Duodenal mucosa (tissue), 2 donors: Measurements from ENCODE around the gene RRAS2.
"Not testable (repeated sequence)": the region's sequence is repeated elsewhere in the genome, so short reads cannot be mapped to it uniquely, and the experiment has no call there.

ENCODE experiments used
- H3K27ac ChIP-seq: one replicate; pipeline ENCODE4 v1.7.0; 2013; ENCODE audit warnings: low read depth, low read length
- H3K27me3 ChIP-seq, 2 donors: one replicate each; pipeline ENCODE4 v1.7.0; 2013; ENCODE audit warnings: low read length in 2 of 2, control low read depth in 1 of 2; ENCODE audit not compliant: insufficient read depth in 2 of 2, control insufficient read depth in 1 of 2
- H3K36me3 ChIP-seq, 2 donors: one replicate each; pipeline ENCODE4 v1.7.0; 2013; ENCODE audit warnings: low read length in 2 of 2, control low read depth in 1 of 2; ENCODE audit not compliant: insufficient read depth in 2 of 2, control insufficient read depth in 1 of 2
- H3K4me1 ChIP-seq, 2 donors: one replicate each; pipeline ENCODE4 v1.7.0; 2013; ENCODE audit warnings: low read length in 2 of 2, control low read depth in 1 of 2; ENCODE audit not compliant: insufficient read depth in 2 of 2, control insufficient read depth in 1 of 2
- H3K4me3 ChIP-seq, 2 donors: one replicate each; pipeline ENCODE4 v1.7.0; 2013; ENCODE audit warnings: low read length in 2 of 2, low read depth in 1 of 2
- H3K9ac ChIP-seq, 2 donors: one replicate each; pipeline ENCODE4 v1.7.0; 2013; ENCODE audit warnings: low read length in 2 of 2, low read depth in 1 of 2
- H3K9me3 ChIP-seq, 2 donors: one replicate each; pipeline ENCODE4 v1.7.0; 2013; ENCODE audit warnings: low read length in 2 of 2, control low read depth in 1 of 2; ENCODE audit not compliant: control insufficient read depth in 1 of 2

The RRAS2 gene

DNA sequence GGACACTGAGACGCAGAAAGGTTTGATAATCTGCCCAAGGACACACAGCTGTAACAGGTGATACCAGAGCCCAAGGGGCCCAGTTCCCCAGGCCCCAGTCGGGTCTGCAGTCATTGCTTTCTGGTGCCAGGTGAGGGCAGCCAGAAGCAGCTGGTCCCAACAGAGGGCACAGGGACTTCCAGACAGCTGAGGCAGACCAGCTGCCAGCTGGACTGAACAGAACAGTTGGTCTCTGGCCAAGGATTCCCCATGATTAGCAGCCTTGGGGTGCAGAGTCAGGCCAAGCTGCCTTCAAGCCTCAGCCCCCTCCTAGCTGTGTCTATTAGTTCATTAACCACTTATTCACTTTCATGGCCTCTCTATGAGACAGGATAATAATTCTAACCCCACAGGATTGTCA, 105.6 kb downstream of the RRAS2 start:
- H3K4me3 ChIP-seq: no peak overlapping the region
- H3K9me3 ChIP-seq: no peaks in the 10 kb centered on the region
- H3K27me3 ChIP-seq: no peaks in the 10 kb centered on the region
- H3K36me3 ChIP-seq: peaks cover 6 to 23% of the 10 kb centered on the region in 2 donors
- no peak overlapping the region for H3K27ac ChIP-seq
- H3K4me1 ChIP-seq: peaks cover 8 to 25% of the 10 kb centered on the region in 2 donors
- H3K9ac ChIP-seq: no peak overlapping the region

DNA sequence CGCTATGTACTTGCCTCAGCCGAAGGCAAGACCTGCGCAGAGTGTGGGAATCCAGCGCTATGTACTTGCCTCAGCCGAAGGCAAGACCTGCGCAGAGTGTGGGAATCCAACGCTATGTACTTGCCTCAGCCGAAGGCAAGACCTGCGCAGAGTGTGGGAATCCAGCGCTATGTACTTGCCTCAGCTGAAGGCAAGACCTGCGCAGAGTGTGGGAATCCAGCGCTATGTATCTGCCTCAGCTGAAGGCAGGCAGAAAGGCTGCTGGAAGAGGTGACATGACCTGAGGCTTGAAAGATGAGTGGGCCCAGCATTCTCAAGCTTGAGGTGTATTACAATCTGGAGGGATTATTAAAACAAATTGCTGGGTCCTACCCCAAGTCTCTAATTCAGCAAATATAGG, 106.5 kb downstream of the RRAS2 start:
- H3K27ac ChIP-seq, H3K4me3 ChIP-seq, H3K9ac ChIP-seq, H3K27me3 ChIP-seq, H3K9me3 ChIP-seq: not testable (repeated sequence)
- Histone ChIP-seq H3K36me3 (peaks cover 6 to 19% of the 10 kb centered on the region in 2 donors), H3K4me1 (peaks cover 2 to 17% of the 10 kb centered on the region in 2 donors)

DNA sequence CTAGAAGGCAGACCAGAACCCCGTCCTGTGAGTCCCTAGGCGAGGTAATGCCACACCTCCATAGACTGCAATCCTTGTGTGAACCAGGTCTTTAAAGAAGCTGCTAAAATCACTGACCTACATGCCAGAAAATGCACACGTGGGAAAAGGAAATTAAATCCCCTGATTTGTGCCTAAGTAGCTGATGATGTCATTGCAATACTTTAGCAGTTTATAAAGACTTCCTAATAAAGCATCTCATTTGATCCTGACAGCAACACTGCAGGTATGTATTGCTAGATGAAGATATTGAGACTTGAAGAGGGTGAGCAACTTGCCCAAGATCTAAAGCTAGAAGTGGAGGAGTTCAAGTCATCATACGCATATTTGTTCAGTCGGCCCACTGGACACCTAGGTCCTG, 107.2 kb downstream of the RRAS2 start:
- Histone ChIP-seq H3K9me3 (no peaks in the 10 kb centered on the region), H3K27ac (no peak overlapping the region), H3K27me3 (no peaks in the 10 kb centered on the region), H3K4me1 (peaks cover 0 to 9% of the 10 kb centered on the region in 2 donors), H3K36me3 (peaks cover 6 to 17% of the 10 kb centered on the region in 2 donors), H3K4me3 (no peak overlapping the region), H3K9ac (no peak overlapping the region)

DNA sequence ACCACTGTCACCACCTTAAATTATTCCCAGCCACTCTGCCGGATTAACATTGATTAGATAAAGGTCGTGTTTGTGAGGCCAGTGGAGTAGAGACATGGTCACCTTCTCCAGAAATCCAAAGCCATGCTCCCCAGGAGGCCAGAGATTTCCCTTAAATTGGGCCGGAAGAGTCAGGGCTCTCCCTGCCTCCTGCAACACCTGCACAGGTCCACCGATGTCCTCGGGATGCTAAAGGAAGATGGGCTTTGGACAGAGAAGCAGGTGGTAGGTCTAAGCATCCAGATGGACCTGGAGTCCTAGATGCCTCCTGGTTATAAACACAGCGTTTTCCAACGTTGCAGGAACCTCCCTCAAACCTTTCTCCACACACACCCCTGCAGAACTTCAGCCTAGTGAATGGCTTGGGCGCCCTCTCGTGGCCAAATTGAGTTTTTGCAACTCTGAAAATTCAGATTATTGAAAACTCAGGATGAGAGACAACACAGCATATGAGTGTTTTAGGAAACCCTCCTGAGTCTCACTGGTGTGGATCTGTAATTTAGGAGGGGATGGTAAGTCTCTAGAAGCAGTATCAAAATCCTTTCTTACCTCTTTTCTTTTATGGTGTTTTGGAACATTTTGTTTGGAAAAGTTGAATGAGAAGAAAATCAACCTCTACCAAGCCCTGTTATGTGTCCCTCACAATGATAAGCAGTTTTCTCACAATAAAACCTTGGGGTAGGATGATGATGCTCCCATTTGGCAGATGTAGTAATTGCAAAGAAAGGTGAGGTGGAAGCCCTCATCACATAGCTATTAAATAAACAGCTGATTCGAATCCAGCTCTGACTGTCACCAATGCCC, 109.6 kb downstream of the RRAS2 start:
- Histone ChIP-seq H3K4me3 (no peak overlapping the region), H3K9ac (no peak overlapping the region), H3K27ac (no peak overlapping the region)

DNA sequence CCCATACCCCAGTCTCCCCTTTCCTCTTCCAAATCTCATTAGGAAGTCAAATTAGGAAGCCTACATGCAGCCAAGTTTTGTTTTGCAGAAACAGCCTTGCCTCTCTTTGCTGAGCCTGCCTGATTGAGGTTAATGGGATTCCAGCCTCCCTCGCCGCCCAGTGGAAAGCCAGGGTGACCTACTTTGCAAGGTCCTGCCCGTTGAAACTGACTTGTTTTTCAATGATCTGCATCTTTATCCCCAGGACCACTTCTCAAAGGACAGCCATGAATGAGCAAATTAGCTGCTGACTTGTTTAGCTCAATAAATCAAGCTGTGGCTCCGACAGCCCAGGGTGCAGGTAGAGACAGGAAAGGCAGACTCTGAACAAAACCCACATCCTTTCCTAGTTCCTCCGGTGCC, 110.4 kb downstream of the RRAS2 start:
- H3K36me3 ChIP-seq: peaks cover 0 to 8% of the 10 kb centered on the region in 2 donors
- H3K9ac ChIP-seq: no peak overlapping the region
- no peak overlapping the region for H3K27ac ChIP-seq
- no peaks in the 10 kb centered on the region for H3K27me3 ChIP-seq
- H3K9me3 ChIP-seq: no peaks in the 10 kb centered on the region
- H3K4me1 ChIP-seq: no peaks in the 10 kb centered on the region
- no peak overlapping the region for H3K4me3 ChIP-seq

More for the DNA sequence above, 109.6 kb downstream of the RRAS2 start:
- H3K36me3 ChIP-seq: peaks cover 0 to 7% of the 10 kb centered on the region in 2 donors
- H3K27me3 ChIP-seq: no peaks in the 10 kb centered on the region
- no peaks in the 10 kb centered on the region for H3K4me1 ChIP-seq
- no peaks in the 10 kb centered on the region for H3K9me3 ChIP-seq

DNA sequence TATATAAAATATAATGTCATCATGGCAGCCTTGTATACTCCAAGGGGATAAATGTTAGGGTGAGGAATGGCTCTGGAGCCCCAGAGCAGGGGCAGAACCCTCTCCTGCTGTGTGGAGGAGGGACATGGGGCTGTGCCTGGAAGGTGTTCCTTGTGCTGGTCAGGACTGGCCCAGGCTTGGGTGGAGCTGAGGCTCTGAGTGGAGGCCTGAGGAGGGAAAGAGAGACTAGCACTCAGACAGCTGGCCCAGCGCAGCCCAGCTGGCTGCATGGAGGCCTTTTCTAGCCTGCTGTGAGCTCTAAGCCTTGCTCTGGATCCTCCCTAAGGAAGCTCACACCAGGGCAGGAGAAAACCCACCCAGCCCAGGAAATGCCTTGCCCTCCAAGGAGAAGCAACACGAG, 113.5 kb downstream of the RRAS2 start:
- Histone ChIP-seq H3K36me3 (peaks cover 0 to 11% of the 10 kb centered on the region in 2 donors), H3K9me3 (no peaks in the 10 kb centered on the region), H3K27me3 (no peaks in the 10 kb centered on the region), H3K4me1 (no peaks in the 10 kb centered on the region), H3K27ac (no peak overlapping the region), H3K9ac (no peak overlapping the region), H3K4me3 (no peak overlapping the region)

DNA sequence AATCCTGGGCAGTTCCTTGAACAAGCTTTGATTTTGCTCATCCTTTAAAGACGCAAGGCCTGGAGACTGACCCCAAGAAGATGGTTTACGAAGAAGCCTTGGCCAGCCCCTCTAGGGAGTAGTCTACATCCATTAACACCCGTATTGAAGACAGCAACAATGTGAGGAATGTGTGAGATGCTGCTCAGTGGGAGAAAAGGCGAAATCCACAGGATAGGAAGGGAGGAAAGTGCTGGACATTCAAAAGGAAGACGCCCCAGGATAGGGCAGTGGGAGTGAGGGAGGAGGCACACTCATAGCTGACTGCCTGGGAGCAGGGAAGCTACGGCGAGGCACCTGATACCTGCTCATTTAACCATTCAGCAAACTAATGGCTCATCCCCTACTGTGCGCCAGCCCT, 114.1 kb downstream of the RRAS2 start:
- Histone ChIP-seq H3K27me3 (no peaks in the 10 kb centered on the region), H3K27ac (no peak overlapping the region), H3K4me3 (no peak overlapping the region), H3K9me3 (no peaks in the 10 kb centered on the region), H3K9ac (no peak overlapping the region), H3K4me1 (no peaks in the 10 kb centered on the region), H3K36me3 (peaks cover 0 to 11% of the 10 kb centered on the region in 2 donors)

DNA sequence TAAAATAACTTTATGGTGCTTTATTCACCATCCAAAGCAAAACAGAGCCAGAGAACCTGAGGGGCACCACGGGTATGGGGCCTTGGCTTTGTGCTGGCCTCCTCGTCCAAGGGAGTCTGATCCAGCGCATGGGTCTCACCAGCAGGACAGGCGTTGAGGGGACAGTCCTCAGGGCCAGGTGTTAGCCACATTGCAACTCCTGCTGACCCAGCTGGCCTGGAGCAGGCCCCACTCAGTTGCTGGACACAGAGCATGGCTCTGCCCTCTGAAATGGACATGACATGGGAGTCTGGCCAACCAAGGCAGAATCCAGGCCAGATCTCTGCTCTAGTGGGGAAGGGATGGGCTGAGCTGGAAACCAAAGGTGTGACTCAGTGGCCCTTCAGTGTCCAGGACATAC, 116.2 kb downstream of the RRAS2 start:
- H3K9me3 ChIP-seq: no peaks in the 10 kb centered on the region
- H3K27me3 ChIP-seq: no peaks in the 10 kb centered on the region
- H3K9ac ChIP-seq: no peak overlapping the region
- H3K4me1 ChIP-seq: peaks cover 0 to 3% of the 10 kb centered on the region in 2 donors
- H3K27ac ChIP-seq: no peak overlapping the region
- H3K4me3 ChIP-seq: no peak overlapping the region
- peaks cover 0 to 11% of the 10 kb centered on the region in 2 donors for H3K36me3 ChIP-seq

DNA sequence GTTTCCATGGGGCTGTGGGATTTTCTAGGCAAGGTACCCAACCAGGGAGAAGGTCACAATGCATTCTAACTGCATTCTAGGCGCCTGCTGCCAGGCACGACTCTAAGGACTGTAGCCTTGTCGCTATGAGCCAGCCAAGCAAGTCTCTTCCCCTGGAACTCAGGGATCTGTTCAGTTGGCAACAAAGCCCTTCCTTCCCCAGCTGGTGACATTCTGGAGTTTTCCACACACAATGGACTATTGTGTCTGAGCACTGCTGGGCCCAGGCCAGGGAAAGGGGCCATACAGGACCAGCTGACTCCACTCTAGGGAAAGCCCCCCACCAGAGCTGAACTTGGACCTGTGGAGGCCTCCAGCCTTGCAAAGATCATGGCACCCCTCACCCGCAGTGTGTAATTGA, 116.8 kb downstream of the RRAS2 start:
- Histone ChIP-seq H3K36me3 (peaks cover 0 to 11% of the 10 kb centered on the region in 2 donors), H3K4me1 (peaks cover 0 to 8% of the 10 kb centered on the region in 2 donors), H3K4me3 (no peak overlapping the region), H3K27me3 (no peaks in the 10 kb centered on the region), H3K9me3 (no peaks in the 10 kb centered on the region), H3K9ac (no peak overlapping the region), H3K27ac (no peak overlapping the region)

DNA sequence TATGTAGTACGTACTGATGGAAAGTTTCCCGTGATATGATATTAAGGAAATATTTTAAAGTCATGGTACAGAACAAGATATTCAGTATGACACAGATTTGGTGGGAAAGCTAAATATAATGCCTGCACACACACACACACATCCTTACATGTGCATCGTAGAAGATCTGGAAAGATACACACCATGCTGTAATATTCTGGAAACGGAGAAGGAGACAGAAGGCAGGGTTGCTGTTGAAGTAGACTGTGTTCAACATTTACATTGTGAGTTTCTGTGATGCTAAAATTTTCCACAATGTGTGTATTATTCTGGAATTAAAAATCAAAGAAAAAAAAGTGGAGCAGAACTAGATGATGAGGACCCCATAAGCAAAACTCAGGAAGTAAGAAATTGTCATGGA, 118.0 kb downstream of the RRAS2 start:
- H3K27me3 ChIP-seq: no peaks in the 10 kb centered on the region
- H3K4me3 ChIP-seq: no peak overlapping the region
- no peak overlapping the region for H3K27ac ChIP-seq
- no peaks in the 10 kb centered on the region for H3K9me3 ChIP-seq
- H3K4me1 ChIP-seq: peaks cover 0 to 12% of the 10 kb centered on the region in 2 donors
- H3K36me3 ChIP-seq: peaks cover 0 to 11% of the 10 kb centered on the region in 2 donors
- no peak overlapping the region for H3K9ac ChIP-seq
